ENCODE results near the gene STIM2.

- TF ChIP-seq, protein P1, sequence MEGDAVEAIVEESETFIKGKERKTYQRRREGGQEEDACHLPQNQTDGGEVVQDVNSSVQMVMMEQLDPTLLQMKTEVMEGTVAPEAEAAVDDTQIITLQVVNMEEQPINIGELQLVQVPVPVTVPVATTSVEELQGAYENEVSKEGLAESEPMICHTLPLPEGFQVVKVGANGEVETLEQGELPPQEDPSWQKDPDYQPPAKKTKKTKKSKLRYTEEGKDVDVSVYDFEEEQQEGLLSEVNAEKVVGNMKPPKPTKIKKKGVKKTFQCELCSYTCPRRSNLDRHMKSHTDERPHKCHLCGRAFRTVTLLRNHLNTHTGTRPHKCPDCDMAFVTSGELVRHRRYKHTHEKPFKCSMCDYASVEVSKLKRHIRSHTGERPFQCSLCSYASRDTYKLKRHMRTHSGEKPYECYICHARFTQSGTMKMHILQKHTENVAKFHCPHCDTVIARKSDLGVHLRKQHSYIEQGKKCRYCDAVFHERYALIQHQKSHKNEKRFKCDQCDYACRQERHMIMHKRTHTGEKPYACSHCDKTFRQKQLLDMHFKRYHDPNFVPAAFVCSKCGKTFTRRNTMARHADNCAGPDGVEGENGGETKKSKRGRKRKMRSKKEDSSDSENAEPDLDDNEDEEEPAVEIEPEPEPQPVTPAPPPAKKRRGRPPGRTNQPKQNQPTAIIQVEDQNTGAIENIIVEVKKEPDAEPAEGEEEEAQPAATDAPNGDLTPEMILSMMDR (IDR thresholded peaks at IDR 0.05; ENCODE audit: low read length) = no peak
- no peak for TF ChIP-seq EZH2 (IDR thresholded peaks at IDR 0.05; ENCODE audit: borderline replicate concordance, low read length)
These were observed 82.2 kb downstream of the STIM2 start for GRCh38 chr4:26942871-26943270.

All from OCI-LY1 (cell line).